Body of pancreas (tissue), 4 donors: ENCODE measurements around the gene LPCAT3. TPM values are rescaled to one million over a fixed set of nuclear protein-coding genes. Genes with fewer than 3 reads are reported as not detected.
A peak's percentile ranks its signal among the peaks of the same experiment; 100 is the strongest.

Experiments used
- ATAC-seq: fragments of 150-250 bp; one replicate; pipeline ENCODE4 v1.9.1; 2016
- DNase-seq, 4 donors: peaks; one replicate each; pipeline ENCODE4 v3.0.0-alpha.2; 2019
- H3K27ac ChIP-seq, 4 donors: fragments of 200-600 bp; sonication (generic); 1 replicate in 3 of 4; 2 replicates in 1 of 4; pipeline versions ENCODE4 v1.5.1 to v1.6.1; 2016 to 2019; ENCODE audit warnings: mild to moderate bottlenecking in 1 of 4, mixed read lengths in 1 of 4, moderate library complexity in 1 of 4
- H3K27me3 ChIP-seq, 2 donors: fragments of 200-600 bp; sonication (generic); one replicate each; pipeline ENCODE4 v1.6.0; 2016; ENCODE audit warnings: mild to moderate bottlenecking in 1 of 2
- H3K36me3 ChIP-seq, 2 donors: fragments of 200-600 bp; sonication (generic); replicated peaks in 1 of 2; 2 replicates each; pipeline ENCODE4 v1.5.1; 2016; ENCODE audit warnings: low read depth in 2 of 2; ENCODE audit not compliant: insufficient read depth in 1 of 2
- H3K4me1 ChIP-seq: fragments of 200-600 bp; sonication (generic); one replicate; pipeline ENCODE4 v1.6.0; 2016
- H3K4me3 ChIP-seq, 2 donors: fragments of 200-600 bp; sonication (generic); 1 replicate in 1 of 2; 2 replicates in 1 of 2; pipeline ENCODE4 v1.5.1; 2016 to 2019
- H3K9me3 ChIP-seq, 3 donors: fragments of 200-600 bp; sonication (generic); 1 replicate in 2 of 3; 2 replicates in 1 of 3; pipeline ENCODE4 v1.5.1; 2016
- CTCF ChIP-seq, 7 experiments: fragments of 450-650 bp in 4 of 7; fragments of 200-600 bp in 3 of 7; sonication (generic) in 3 of 7; IDR thresholded peaks; one replicate each; pipeline ENCODE4 v1.5.1; 2016 to 2019; ENCODE audit warnings: antibody characterized with exemption in 7 of 7
- POLR2A ChIP-seq, 3 donors: fragments of 450-650 bp; IDR thresholded peaks; one replicate each; pipeline ENCODE4 v1.6.1; 2016; ENCODE audit warnings: antibody characterized with exemption in 3 of 3, mild to moderate bottlenecking in 2 of 3
- WGBS, 2 donors: methylation state at CpG; one replicate each; pipeline ENCODE4 v1.1.5; 2017; 5-methylcytosine and 5-hydroxymethylcytosine counted together
- intact Hi-C: fragments of 100-400 bp; cut with DNase I; formaldehyde crosslinking; loops from one replicate; pipeline ENCODE4 v1.15.1; 2023
- total RNA-seq, 2 donors: library from RNA; depleted of rRNA; stranded (reverse); fragments of >200 nt; gene quantifications; one replicate each; pipeline ENCODE4 v1.1.0, GENCODE V29; 2016

The LPCAT3 gene
- total RNA-seq, 2 donors from 2014 or later = 21.5 to 39.6 TPM

- Histone ChIP-seq H3K36me3 (peaks cover 0 to 2% of the 10 kb centered on the region in 2 donors), H3K27ac (peak overlapping the region; percentile 99 to 100 (median 99)), H3K4me3 (peak overlapping the region in 1 of 2 donors; percentile 92), H3K9me3 (no peaks in the 10 kb centered on the region), H3K27me3 (no peaks in the 10 kb centered on the region), H3K4me1 (peaks cover 86% of the 10 kb centered on the region)
- WGBS, 2 donors = 6 to 15% methylated on average over 4 to 12 of the region's 12 CpGs
- TF ChIP-seq POLR2A (IDR thresholded peaks at IDR 0.05) (peak; percentile 24 to 49 (median 46)), CTCF (IDR thresholded peaks at IDR 0.05) (peak; percentile 85 to 99 (median 95))
- peak; percentile 57 for ATAC-seq
- peak; percentile 92 to 96 (median 94) for DNase-seq
- intact Hi-C loops = no loop called here
Observed at GRCh38 chr12:6965026-6965661, 53.1 kb downstream of the LPCAT3 start.

GRCh38 chr12:6964605-6965025 is 53.7 kb downstream of the LPCAT3 start:
- 25 to 45% methylated on average over 3 to 8 of the region's 8 CpGs for WGBS, 2 donors
- Histone ChIP-seq H3K4me3 (peak overlapping the region; percentile 50 to 92), H3K4me1 (peaks cover 81% of the 10 kb centered on the region), H3K27me3 (no peaks in the 10 kb centered on the region), H3K36me3 (peaks cover 0 to 2% of the 10 kb centered on the region in 2 donors), H3K9me3 (no peaks in the 10 kb centered on the region), H3K27ac (peak overlapping the region; percentile 99 to 100 (median 99))
- DNase-seq (no peak), ATAC-seq (no peak)
- TF ChIP-seq POLR2A (IDR thresholded peaks at IDR 0.05) (no peak), CTCF (IDR thresholded peaks at IDR 0.05) (no peak)
- intact Hi-C loops = no loop called here

GRCh38 chr12:6963791-6964413 is 54.4 kb downstream of the LPCAT3 start:
- no peaks in the 10 kb centered on the region for H3K27me3 ChIP-seq
- ATAC-seq (no peak), DNase-seq (peak; percentile 60 to 73 (median 66))
- H3K36me3 ChIP-seq = peaks cover 0 to 2% of the 10 kb centered on the region in 2 donors
- H3K9me3 ChIP-seq = no peaks in the 10 kb centered on the region
- H3K27ac ChIP-seq = peak overlapping the region; percentile 99 to 100 (median 99)
- TF ChIP-seq POLR2A (IDR thresholded peaks at IDR 0.05) (no peak), CTCF (IDR thresholded peaks at IDR 0.05) (no peak)
- WGBS, 2 donors = 9 to 17% methylated on average over 12 to 17 of the region's 17 CpGs
- H3K4me1 ChIP-seq = peaks cover 74% of the 10 kb centered on the region
- intact Hi-C loops = no loop called here
- H3K4me3 ChIP-seq = peak overlapping the region; percentile 50 to 92

- ATAC-seq (peak; percentile 80), DNase-seq (peak; percentile 96 to 97 (median 96))
- TF ChIP-seq CTCF (IDR thresholded peaks at IDR 0.05) (peak in 4 of 7 experiments; percentile 53 to 76 (median 60)), POLR2A (IDR thresholded peaks at IDR 0.05) (peak; percentile 98 to 100 (median 99))
- 13 to 20% methylated on average over 27 to 32 of the region's 32 CpGs for WGBS, 2 donors
- Histone ChIP-seq H3K9me3 (no peaks in the 10 kb centered on the region), H3K36me3 (peaks cover 0 to 2% of the 10 kb centered on the region in 2 donors), H3K27me3 (no peaks in the 10 kb centered on the region), H3K4me1 (peaks cover 67% of the 10 kb centered on the region), H3K27ac (peak overlapping the region; percentile 99 to 100 (median 99)), H3K4me3 (peak overlapping the region; percentile 50 to 92)
- intact Hi-C loops = no loop called here
Observed at GRCh38 chr12:6963016-6963731, 55.1 kb downstream of the LPCAT3 start.
